Esophagus muscularis mucosa (tissue), 4 donors: ENCODE data around the gene LAPTM5. TPM values are rescaled to one million over a fixed set of nuclear protein-coding genes. Genes with fewer than 3 reads are reported as not detected.

Experiments used
- DNase-seq: peaks from one replicate; pipeline ENCODE4 v3.0.0-alpha.2; 2017; ENCODE audit errors: extremely low spot score
- H3K27ac ChIP-seq, 4 donors: fragments of 200-600 bp; sonication (generic); replicated peaks in 1 of 4; 1 replicate in 3 of 4; 2 replicates in 1 of 4; pipeline ENCODE4 v1.5.1; 2016 to 2019; ENCODE audit warnings: mild to moderate bottlenecking in 1 of 4
- H3K27me3 ChIP-seq, 4 donors: fragments of 200-600 bp; sonication (generic); one replicate each; pipeline versions ENCODE4 v1.5.1 to v1.6.0; 2016 to 2019
- H3K36me3 ChIP-seq, 4 donors: fragments of 200-600 bp; sonication (generic); one replicate each; pipeline ENCODE4 v1.5.1; 2016 to 2019
- H3K4me1 ChIP-seq, 4 donors: fragments of 200-600 bp; sonication (generic); one replicate each; pipeline ENCODE4 v1.5.1; 2016 to 2019
- H3K4me3 ChIP-seq, 4 donors: fragments of 200-600 bp; sonication (generic); 1 replicate in 2 of 4; 2 replicates in 2 of 4; pipeline ENCODE4 v1.5.1; 2016 to 2019; ENCODE audit warnings: mild to moderate bottlenecking in 4 of 4, moderate library complexity in 1 of 4
- H3K9me3 ChIP-seq, 4 donors: fragments of 200-600 bp; sonication (generic); 1 replicate in 3 of 4; 2 replicates in 1 of 4; pipeline ENCODE4 v1.5.1; 2016 to 2019
- EP300 ChIP-seq: sonication (generic); formaldehyde crosslinking; IDR thresholded peaks from one replicate; pipeline ENCODE4 v1.6.1; 2017; ENCODE audit warnings: antibody characterized with exemption
- POLR2A ChIP-seq: fragments of 450-650 bp; IDR thresholded peaks from one replicate; pipeline ENCODE4 v1.6.1; 2017; ENCODE audit warnings: antibody characterized with exemption, moderate library complexity, mild to moderate bottlenecking, low read depth
- POLR2AphosphoS5 ChIP-seq, 2 donors: sonication (generic); formaldehyde crosslinking; IDR thresholded peaks; one replicate each; pipeline ENCODE4 v1.6.1; 2017; ENCODE audit warnings: antibody characterized with exemption in 2 of 2
- WGBS: methylation state at CpG from one replicate; pipeline ENCODE4 v1.1.5; 2018; 5-methylcytosine and 5-hydroxymethylcytosine counted together
- intact Hi-C: fragments of 100-400 bp; cut with DNase I; formaldehyde crosslinking; loops from one replicate; pipeline ENCODE4 v1.15.1; 2023
- total RNA-seq, 4 donors: library from RNA; depleted of rRNA; stranded (reverse); fragments of >200 nt; gene quantifications; one replicate each; pipeline versions ENCODE4 v1.1.0 to v1.2.1, GENCODE V29; 2016
- TF ChIP-seq, protein P1 (sequence below), 3 experiments: fragments of 200-600 bp in 2 of 3; fragments of 450-650 bp in 1 of 3; sonication (generic) in 2 of 3; IDR thresholded peaks; one replicate each; pipeline ENCODE4 v1.5.1; 2017 to 2019; ENCODE audit warnings: antibody characterized with exemption in 3 of 3, mild to moderate bottlenecking in 2 of 3, moderate library complexity in 1 of 3

The LAPTM5 gene
- total RNA-seq, 4 donors from 2014 or later = 32.4 to 83.7 (median 36.3) TPM

DNA sequence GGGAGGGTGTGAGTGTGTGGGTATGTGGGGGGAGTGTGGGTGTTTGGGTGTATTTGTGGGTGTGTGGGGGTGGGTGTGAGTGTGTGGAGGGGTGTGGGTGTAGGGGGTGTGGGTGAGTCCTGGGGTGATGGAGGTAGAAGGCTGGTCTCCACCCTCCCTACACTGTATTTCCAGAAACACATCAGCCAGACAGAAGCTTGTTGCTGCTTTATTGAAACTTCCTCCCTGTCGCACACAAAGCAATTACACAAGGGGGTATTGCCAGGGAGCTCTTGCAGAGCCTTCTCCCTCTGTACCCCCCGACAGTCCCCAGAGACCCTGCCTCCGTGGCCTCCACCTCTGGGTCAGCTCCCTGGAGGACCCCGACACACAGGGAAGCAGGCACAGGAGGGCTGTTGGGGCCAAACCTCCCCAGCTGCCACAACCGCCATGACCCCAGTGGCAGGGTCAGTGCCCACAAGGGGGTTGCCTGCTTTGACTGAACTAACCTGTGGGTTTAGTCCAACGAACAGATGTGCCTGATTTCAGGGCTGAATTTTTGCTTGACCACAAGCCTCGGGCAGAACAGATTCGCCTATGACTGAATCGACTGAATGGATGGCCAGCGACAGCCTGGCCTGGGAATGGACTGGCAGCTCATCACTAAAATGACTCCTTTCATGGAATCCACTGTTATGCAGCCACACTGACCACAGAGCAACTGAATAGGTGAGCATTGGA is 25.1 kb downstream of the LAPTM5 start:
- Histone ChIP-seq H3K4me3 (no peak overlapping the region), H3K9me3 (no peaks in the 10 kb centered on the region), H3K27ac (no peak overlapping the region), H3K36me3 (peaks cover 0 to 6% (median 0%) of the 10 kb centered on the region in 4 donors), H3K4me1 (peaks cover 0 to 4% (median 0%) of the 10 kb centered on the region in 4 donors), H3K27me3 (peaks cover 0 to 7% (median 0%) of the 10 kb centered on the region in 4 donors)
- intact Hi-C loops = no loop called here
- TF ChIP-seq POLR2AphosphoS5 (IDR thresholded peaks at IDR 0.05) (no peak), EP300 (no peak), POLR2A (no peak)
- TF ChIP-seq, protein P1, sequence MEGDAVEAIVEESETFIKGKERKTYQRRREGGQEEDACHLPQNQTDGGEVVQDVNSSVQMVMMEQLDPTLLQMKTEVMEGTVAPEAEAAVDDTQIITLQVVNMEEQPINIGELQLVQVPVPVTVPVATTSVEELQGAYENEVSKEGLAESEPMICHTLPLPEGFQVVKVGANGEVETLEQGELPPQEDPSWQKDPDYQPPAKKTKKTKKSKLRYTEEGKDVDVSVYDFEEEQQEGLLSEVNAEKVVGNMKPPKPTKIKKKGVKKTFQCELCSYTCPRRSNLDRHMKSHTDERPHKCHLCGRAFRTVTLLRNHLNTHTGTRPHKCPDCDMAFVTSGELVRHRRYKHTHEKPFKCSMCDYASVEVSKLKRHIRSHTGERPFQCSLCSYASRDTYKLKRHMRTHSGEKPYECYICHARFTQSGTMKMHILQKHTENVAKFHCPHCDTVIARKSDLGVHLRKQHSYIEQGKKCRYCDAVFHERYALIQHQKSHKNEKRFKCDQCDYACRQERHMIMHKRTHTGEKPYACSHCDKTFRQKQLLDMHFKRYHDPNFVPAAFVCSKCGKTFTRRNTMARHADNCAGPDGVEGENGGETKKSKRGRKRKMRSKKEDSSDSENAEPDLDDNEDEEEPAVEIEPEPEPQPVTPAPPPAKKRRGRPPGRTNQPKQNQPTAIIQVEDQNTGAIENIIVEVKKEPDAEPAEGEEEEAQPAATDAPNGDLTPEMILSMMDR (IDR thresholded peaks at IDR 0.05) = no peak
- 74% methylated on average over 9 of the region's 10 CpGs for WGBS
- DNase-seq = no peak

DNA sequence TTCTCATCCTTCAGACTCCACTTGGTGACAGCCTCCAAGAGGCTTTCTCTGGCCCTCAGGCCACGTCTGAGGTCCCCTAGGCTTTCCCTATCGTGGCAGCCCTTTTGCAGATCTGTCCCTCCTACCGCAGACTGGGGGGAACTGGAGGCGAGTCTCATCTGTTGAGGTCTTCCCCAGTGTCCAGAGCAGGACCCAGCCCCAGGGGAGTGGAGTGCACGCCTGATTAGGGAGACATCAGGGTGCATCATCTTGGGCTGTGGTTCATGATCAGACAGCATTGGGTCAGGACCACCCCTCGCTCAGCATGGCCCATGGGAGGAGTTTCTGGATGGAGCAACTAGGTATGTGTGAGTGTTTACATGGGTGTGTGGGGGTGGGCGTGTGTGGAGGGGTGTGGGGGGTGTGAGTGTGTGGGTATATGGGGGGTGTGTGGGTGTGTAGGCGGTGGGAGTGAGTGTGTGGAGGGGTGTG is 25.7 kb downstream of the LAPTM5 start:
- Histone ChIP-seq H3K9me3 (no peaks in the 10 kb centered on the region), H3K27ac (no peak overlapping the region), H3K27me3 (peaks cover 0 to 7% (median 0%) of the 10 kb centered on the region in 4 donors), H3K4me3 (no peak overlapping the region), H3K4me1 (peaks cover 0 to 4% (median 0%) of the 10 kb centered on the region in 4 donors), H3K36me3 (peaks cover 0 to 6% (median 0%) of the 10 kb centered on the region in 4 donors)
- TF ChIP-seq EP300 (no peak), POLR2AphosphoS5 (IDR thresholded peaks at IDR 0.05) (no peak), POLR2A (no peak)
- TF ChIP-seq, protein P1 (IDR thresholded peaks at IDR 0.05) = no peak
- no peak for DNase-seq
- intact Hi-C loops = no loop called here
- 62% methylated on average over 6 of the region's 8 CpGs for WGBS

DNA sequence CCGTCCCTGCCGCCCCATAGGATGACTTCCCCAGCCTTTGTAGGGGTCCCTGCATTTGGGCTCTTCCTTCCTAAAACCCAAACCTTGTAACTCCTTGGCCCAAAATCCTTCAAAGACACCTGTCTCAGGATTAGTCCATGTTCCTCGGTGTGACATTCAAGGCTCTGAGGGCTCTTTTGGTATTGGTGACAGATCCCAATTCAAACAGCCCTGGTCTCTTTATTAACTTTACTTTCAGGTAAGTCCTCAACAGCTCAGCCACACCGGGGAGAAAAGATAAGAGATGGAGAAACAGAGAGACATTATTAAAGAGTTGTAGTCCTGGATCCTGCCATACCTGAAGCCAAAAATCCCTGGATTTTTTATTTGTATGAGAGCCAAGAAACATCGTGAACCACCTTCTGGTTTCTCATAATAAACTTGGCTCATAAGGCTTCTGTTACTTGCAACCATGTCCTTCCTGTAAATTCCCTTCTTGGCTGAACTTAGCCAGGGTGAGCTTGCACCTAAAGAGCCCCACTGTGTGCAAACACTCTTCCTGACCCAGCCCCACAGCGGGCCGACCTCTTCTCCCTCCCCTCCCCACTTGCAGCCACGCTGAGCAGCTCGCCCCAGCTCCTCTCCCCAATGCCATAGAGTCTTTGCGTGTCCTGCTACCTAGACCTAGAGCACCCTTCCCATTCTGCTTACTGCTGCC is 26.3 kb downstream of the LAPTM5 start:
- H3K27me3 ChIP-seq = peaks cover 0 to 7% (median 0%) of the 10 kb centered on the region in 4 donors
- intact Hi-C loops = no loop called here
- TF ChIP-seq POLR2AphosphoS5 (IDR thresholded peaks at IDR 0.05) (no peak), EP300 (no peak), POLR2A (no peak)
- TF ChIP-seq, protein P1 (IDR thresholded peaks at IDR 0.05) = no peak
- H3K27ac ChIP-seq = no peak overlapping the region
- H3K4me1 ChIP-seq = peaks cover 0 to 4% (median 0%) of the 10 kb centered on the region in 4 donors
- 82% methylated on average over 10 of the region's 10 CpGs for WGBS
- no peak overlapping the region for H3K4me3 ChIP-seq
- H3K9me3 ChIP-seq = no peaks in the 10 kb centered on the region
- DNase-seq = no peak
- peaks cover 0 to 7% (median 0%) of the 10 kb centered on the region in 4 donors for H3K36me3 ChIP-seq

DNA sequence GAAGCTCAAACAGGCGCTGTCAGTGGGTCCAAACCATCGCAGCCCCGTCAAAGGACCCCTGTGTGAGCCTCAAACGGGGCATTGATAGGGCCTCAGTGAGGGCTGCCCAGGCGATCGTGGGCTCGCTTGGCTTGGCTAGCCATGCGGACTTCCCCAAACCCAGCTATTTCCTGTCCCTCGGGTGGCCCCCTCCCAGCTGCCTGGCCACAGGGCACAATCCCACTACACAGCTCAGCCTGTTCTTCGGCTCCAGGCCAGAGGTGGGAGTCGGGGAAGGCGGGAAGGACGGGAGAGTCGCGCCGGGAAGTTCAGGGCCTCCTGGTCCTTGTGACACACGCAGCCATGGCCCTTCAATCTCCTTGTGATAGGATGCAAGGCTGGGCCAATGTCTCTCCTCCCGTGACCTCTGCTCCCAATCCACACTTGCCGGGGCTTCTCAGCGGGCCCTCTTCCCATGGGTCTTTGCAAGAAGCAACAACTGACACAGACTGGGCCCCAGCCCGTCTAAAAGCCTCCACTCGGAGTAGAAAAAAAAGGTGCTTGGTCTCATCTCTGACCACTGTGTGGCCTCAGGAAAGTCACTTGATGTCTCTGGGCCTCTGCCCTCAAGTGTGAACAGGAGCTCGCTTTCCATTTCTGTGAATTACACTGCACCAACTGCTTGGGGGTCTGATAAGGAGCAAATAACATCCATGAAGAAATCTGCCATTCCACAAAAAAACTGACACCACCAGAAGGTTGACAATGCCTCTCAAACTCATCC is 27.0 kb downstream of the LAPTM5 start:
- TF ChIP-seq POLR2AphosphoS5 (IDR thresholded peaks at IDR 0.05) (no peak), EP300 (no peak), POLR2A (no peak)
- TF ChIP-seq, protein P1 (IDR thresholded peaks at IDR 0.05) = no peak

More for the DNA sequence above, 27.0 kb downstream of the LAPTM5 start:
- Histone ChIP-seq H3K27me3 (peaks cover 0 to 7% (median 0%) of the 10 kb centered on the region in 4 donors), H3K9me3 (no peaks in the 10 kb centered on the region), H3K4me1 (peaks cover 0 to 4% (median 0%) of the 10 kb centered on the region in 4 donors), H3K36me3 (peaks cover 0 to 9% (median 2%) of the 10 kb centered on the region in 4 donors), H3K4me3 (no peak overlapping the region), H3K27ac (no peak overlapping the region)
- no peak for DNase-seq
- intact Hi-C loops = no loop called here
- WGBS = 61% methylated on average over 17 of the region's 23 CpGs
